K562 (cell line): ENCODE results near the gene PIK3R2. TPM values are rescaled to one million over a fixed set of nuclear protein-coding genes. Genes with fewer than 3 reads are reported as not detected.

Experiments used
- CREB1 ChIP-seq, 2 experiments: sonication (generic) in 1 of 2; formaldehyde crosslinking in 1 of 2; IDR thresholded peaks; 2 replicates each; pipeline versions ENCODE4 v1.6.1 to v1.8.0; 2012 to 2022; ENCODE audit warnings: inconsistent platforms in 1 of 2, mild to moderate bottlenecking in 1 of 2, missing genetic modification reagents in 1 of 2, moderate library complexity in 1 of 2
- CTBP1 ChIP-seq: fragments of 450-650 bp; IDR thresholded peaks from 2 replicates; pipeline ENCODE4 v1.6.1; 2016; ENCODE audit warnings: borderline replicate concordance
- FOXK2 ChIP-seq, 2 experiments: fragments of 450-650 bp; IDR thresholded peaks in 1 of 2; conservative IDR thresholded peaks in 1 of 2; 2 replicates each; pipeline ENCODE4 v1.6.1; 2016; ENCODE audit warnings: low read depth in 2 of 2, mild to moderate bottlenecking in 1 of 2
- HNRNPK ChIP-seq: fragments of 200-400 bp; formaldehyde crosslinking; IDR thresholded peaks from one replicate; pipeline ENCODE4 v1.6.1; 2018; ENCODE audit warnings: mild to moderate bottlenecking, low read depth, low read length; ENCODE audit not compliant: poor library complexity, severe bottlenecking
- ILK ChIP-seq: fragments of 450-650 bp; IDR thresholded peaks from 2 replicates; pipeline ENCODE4 v1.6.1; 2016; ENCODE audit warnings: missing genetic modification characterization, low read depth, mild to moderate bottlenecking, missing compliant biosample characterization, moderate library complexity, borderline replicate concordance
- KHSRP ChIP-seq: fragments of 450-650 bp; IDR thresholded peaks from 2 replicates; pipeline ENCODE4 v1.6.1; 2017
- NFIC ChIP-seq: fragments of 450-650 bp; IDR thresholded peaks from 2 replicates; pipeline ENCODE4 v1.6.1; 2017; ENCODE audit warnings: mild to moderate bottlenecking, inconsistent platforms
- POU5F1 ChIP-seq: fragments of 150-350 bp; IDR thresholded peaks from 2 replicates; pipeline ENCODE4 v1.6.1; 2014; ENCODE audit warnings: borderline replicate concordance, low read length, low read depth, mild to moderate bottlenecking; ENCODE audit not compliant: partially characterized antibody
- SP1 ChIP-seq: sonication (generic); formaldehyde crosslinking; IDR thresholded peaks from 2 replicates; pipeline ENCODE4 v1.8.1; 2022; ENCODE audit warnings: mild to moderate bottlenecking, missing genetic modification reagents
- TRIM24 ChIP-seq, 2 experiments: fragments of 450-650 bp; IDR thresholded peaks; 2 replicates each; pipeline ENCODE4 v1.6.1; 2016
- XRCC3 ChIP-seq: fragments of 450-650 bp; IDR thresholded peaks from 2 replicates; pipeline ENCODE4 v1.6.1; 2017; ENCODE audit warnings: mild to moderate bottlenecking, moderate library complexity
- XRCC5 ChIP-seq: fragments of 200-400 bp; formaldehyde crosslinking; IDR thresholded peaks from 2 replicates; pipeline ENCODE4 v1.6.1; 2017; ENCODE audit warnings: low read depth, mild to moderate bottlenecking, low read length
- ZKSCAN1 ChIP-seq: fragments of 150-350 bp; IDR thresholded peaks from 2 replicates; pipeline ENCODE4 v1.6.1; 2016; ENCODE audit warnings: low read depth, low read length
- ZNF165 ChIP-seq: fragments of 250-450 bp; sonication (Bioruptor Pico); IDR thresholded peaks from 2 replicates; pipeline ENCODE4 v1.4.0; 2020; ENCODE audit warnings: borderline replicate concordance
- ZNF175 ChIP-seq: fragments of 200-800 bp; sonication (Bioruptor generic); IDR thresholded peaks from 2 replicates; pipeline ENCODE4 v1.6.1; 2016; ENCODE audit warnings: low read depth, mild to moderate bottlenecking, missing genetic modification characterization, missing compliant biosample characterization
- ZNF263 ChIP-seq: sonication (generic); formaldehyde crosslinking; IDR thresholded peaks from 2 replicates; pipeline ENCODE4 v1.8.0; 2022; ENCODE audit warnings: mild to moderate bottlenecking, missing genetic modification reagents, borderline replicate concordance
- ZNF41 ChIP-seq: fragments of 250-450 bp; sonication (Bioruptor Pico); conservative IDR thresholded peaks from 2 replicates; pipeline ENCODE4 v1.4.0; 2020; ENCODE audit warnings: mild to moderate bottlenecking
- polyA plus RNA-seq, 8 experiments: library from polyadenylated mRNA; depleted of rRNA in 4 of 8; stranded (reverse) in 5 of 8; unstranded in 3 of 8; fragments of >200 nt; fragmentation: Nextera tagmentation in 2 of 8; fragmentation: Illumina TruSeq in 1 of 8; extraction: Ambion mirVana in 2 of 8; extraction: Trizol in 1 of 8; gene quantifications; 2 replicates each; pipeline versions ENCODE4 v1.2.1 to v1.2.3, GENCODE V29; 2011 to 2014; ENCODE audit warnings: inconsistent platforms in 1 of 8, missing spikeins in 1 of 8
- total RNA-seq, 7 experiments: library from RNA; depleted of rRNA in 6 of 7; stranded (reverse); fragments of >200 nt in 6 of 7; fragmentation: Illumina TruSeq in 2 of 7; extraction: Trizol in 2 of 7; gene quantifications; 2 replicates each; pipeline versions ENCODE4 v1.2.1 to v1.2.3, GENCODE V29; 2011 to 2021; ENCODE audit warnings: low replicate concordance in 1 of 7
- TF ChIP-seq, protein P1 (sequence below): fragments of 450-650 bp; IDR thresholded peaks from 2 replicates; pipeline ENCODE4 v1.6.1; 2016; ENCODE audit warnings: antibody characterized with exemption
- TF ChIP-seq, protein P2 (sequence below): sonication (generic); formaldehyde crosslinking; IDR thresholded peaks from 2 replicates; pipeline ENCODE4 v1.9.0; 2022; ENCODE audit warnings: mild to moderate bottlenecking, missing genetic modification reagents
- TF ChIP-seq, protein P3 (sequence below): fragments of 450-650 bp; IDR thresholded peaks from 2 replicates; pipeline ENCODE4 v1.6.1; 2016; ENCODE audit warnings: low read depth

PIK3R2 gene
- total and polyA plus RNA-seq, 9 of the 15 experiments (the other 6 are each of a cell fraction or from before 2014, with no cell fraction given): 0.39 to 37.9 (median 5.3) TPM

DNA sequence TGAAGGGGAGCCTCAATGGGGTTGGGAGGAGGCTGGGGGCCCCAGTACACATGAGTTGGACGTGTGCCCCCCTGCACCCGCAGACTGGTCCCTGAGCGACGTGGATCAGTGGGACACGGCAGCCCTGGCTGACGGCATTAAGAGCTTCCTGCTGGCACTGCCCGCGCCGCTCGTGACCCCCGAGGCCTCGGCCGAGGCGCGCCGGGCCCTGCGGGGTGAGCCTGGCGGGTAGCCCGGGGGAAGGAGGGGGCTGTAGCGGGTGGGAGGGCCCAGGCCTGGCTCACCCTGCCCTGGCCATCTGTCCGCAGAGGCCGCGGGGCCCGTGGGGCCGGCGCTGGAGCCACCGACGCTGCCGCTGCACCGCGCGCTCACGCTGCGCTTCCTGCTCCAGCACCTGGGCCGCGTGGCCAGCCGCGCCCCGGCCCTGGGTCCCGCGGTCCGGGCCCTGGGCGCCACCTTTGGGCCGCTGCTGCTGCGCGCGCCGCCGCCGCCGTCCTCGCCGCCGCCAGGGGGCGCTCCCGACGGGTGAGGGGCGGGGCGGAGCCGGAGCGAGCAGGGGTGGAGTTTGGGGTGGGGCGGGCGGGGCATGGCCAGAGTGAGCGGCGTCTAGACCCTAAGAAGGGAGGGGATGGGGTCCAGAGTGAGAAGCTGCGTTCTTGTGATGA is 8.1 kb downstream of the PIK3R2 start (continued):
- peak; percentile 31; the same call in 1 of the 2 replicates for TF ChIP-seq NFIC
- TF ChIP-seq, protein P1, sequence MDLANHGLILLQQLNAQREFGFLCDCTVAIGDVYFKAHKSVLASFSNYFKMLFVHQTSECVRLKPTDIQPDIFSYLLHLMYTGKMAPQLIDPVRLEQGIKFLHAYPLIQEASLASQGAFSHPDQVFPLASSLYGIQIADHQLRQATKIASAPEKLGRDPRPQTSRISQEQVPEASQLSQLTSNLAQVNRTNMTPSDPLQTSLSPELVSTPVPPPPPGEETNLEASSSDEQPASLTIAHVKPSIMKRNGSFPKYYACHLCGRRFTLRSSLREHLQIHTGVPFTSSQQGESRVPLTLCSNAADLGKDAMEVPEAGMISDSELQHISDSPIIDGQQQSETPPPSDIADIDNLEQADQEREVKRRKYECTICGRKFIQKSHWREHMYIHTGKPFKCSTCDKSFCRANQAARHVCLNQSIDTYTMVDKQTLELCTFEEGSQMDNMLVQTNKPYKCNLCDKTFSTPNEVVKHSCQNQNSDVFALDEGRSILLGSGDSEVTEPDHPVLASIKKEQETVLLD: no peak
- TF ChIP-seq XRCC5: no peak
- no peak for TF ChIP-seq ILK
- no peak for TF ChIP-seq ZNF165
- no peak for TF ChIP-seq FOXK2 (conservative IDR thresholded peaks at IDR 0.05 in 1 of 2, IDR thresholded peaks at IDR 0.05 in 1 of 2; ENCODE audit: low read depth in 2 of 2)
- TF ChIP-seq ZKSCAN1: no peak
- TF ChIP-seq KHSRP: no peak
- TF ChIP-seq ZNF175 (CRISPR knock-in tag): no peak
- TF ChIP-seq, protein P2, sequence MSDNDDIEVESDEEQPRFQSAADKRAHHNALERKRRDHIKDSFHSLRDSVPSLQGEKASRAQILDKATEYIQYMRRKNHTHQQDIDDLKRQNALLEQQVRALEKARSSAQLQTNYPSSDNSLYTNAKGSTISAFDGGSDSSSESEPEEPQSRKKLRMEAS (CRISPR knock-in tag): 0 out of 2 replicates have a peak, but pooled peaks have one; percentile 11
- TF ChIP-seq, protein P3, sequence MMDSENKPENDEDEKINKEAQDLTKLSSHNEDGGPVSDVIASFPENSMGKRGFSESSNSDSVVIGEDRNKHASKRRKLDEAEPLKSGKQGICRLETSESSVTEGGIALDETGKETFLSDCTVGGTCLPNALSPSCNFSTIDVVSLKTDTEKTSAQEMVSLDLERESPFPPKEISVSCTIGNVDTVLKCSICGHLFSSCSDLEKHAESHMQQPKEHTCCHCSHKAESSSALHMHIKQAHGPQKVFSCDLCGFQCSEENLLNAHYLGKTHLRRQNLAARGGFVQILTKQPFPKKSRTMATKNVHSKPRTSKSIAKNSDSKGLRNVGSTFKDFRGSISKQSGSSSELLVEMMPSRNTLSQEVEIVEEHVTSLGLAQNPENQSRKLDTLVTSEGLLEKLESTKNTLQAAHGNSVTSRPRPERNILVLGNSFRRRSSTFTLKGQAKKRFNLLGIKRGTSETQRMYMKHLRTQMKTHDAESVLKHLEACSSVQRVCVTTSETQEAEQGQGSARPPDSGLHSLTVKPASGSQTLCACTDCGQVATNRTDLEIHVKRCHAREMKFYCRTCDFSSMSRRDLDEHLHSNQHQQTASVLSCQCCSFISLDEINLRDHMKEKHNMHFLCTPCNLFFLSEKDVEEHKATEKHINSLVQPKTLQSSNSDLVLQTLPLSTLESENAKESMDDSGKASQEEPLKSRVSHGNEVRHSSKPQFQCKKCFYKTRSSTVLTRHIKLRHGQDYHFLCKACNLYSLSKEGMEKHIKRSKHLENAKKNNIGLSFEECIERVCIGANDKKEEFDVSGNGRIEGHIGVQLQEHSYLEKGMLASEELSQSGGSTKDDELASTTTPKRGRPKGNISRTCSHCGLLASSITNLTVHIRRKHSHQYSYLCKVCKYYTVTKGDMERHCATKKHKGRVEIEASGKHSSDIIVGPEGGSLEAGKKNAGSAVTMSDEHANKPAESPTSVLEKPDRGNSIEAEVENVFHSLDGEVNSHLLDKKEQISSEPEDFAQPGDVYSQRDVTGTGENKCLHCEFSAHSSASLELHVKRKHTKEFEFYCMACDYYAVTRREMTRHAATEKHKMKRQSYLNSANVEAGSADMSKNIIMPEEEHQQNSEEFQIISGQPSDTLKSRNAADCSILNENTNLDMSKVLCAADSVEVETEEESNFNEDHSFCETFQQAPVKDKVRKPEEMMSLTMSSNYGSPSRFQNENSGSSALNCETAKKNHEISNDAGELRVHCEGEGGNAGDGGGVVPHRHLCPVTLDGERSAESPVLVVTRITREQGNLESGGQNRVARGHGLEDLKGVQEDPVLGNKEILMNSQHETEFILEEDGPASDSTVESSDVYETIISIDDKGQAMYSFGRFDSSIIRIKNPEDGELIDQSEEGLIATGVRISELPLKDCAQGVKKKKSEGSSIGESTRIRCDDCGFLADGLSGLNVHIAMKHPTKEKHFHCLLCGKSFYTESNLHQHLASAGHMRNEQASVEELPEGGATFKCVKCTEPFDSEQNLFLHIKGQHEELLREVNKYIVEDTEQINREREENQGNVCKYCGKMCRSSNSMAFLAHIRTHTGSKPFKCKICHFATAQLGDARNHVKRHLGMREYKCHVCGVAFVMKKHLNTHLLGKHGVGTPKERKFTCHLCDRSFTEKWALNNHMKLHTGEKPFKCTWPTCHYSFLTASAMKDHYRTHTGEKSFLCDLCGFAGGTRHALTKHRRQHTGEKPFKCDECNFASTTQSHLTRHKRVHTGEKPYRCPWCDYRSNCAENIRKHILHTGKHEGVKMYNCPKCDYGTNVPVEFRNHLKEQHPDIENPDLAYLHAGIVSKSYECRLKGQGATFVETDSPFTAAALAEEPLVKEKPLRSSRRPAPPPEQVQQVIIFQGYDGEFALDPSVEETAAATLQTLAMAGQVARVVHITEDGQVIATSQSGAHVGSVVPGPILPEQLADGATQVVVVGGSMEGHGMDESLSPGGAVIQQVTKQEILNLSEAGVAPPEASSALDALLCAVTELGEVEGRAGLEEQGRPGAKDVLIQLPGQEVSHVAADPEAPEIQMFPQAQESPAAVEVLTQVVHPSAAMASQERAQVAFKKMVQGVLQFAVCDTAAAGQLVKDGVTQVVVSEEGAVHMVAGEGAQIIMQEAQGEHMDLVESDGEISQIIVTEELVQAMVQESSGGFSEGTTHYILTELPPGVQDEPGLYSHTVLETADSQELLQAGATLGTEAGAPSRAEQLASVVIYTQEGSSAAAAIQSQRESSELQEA: no peak
- no peak for TF ChIP-seq TRIM24 (IDR thresholded peaks at IDR 0.05)
- TF ChIP-seq CTBP1: no peak
- no peak for TF ChIP-seq ZNF41
- no peak for TF ChIP-seq ZNF263 (CRISPR knock-in tag)
- no peak for TF ChIP-seq XRCC3
- no peak for TF ChIP-seq POU5F1
- TF ChIP-seq SP1 (CRISPR knock-in tag): no peak
- no peak for TF ChIP-seq CREB1 (IDR thresholded peaks at IDR 0.05)
- TF ChIP-seq CREB1 (CRISPR knock-in tag; IDR thresholded peaks at IDR 0.05): no peak
- no peak for TF ChIP-seq HNRNPK
